ENCODE results near the gene HACE1.
A peak's percentile ranks its signal among the peaks of the same experiment; 100 is the strongest.

HACE1 gene

DNA sequence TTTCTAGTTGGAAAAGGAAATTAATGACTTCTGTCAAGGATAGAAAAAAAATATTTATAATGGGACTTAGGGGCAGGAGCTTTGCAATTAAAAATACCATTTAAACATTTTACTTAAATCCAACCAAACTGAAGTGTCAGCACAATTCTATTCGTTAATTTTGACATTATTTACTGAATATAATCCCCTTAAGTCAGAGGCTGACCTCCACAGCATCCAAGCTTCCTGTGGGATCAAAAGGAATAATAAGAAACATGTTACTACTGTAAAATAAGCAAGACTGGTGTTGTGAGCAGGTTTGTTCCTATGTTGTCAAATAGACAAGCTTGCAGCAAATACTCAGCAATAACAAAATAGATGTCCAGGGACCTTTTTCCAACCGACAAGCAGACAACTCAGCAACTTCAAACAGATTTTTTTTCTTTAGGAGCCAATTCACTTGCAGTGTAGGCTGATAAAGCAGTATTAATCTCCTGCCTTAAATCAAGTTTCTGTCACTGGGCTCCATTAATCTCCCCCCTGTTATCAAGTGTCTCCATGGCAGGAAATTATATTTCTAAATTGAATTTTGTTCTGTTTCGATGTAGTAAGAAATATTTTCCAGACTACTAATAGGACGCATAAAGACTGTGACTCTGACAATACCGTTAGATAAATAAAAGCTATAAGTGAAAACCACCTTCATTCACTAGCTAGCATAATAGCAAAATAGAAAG is 157.4 kb downstream of the HACE1 start:
- H3K4me3 ChIP-seq (ENCODE audit: low read length, poor library complexity, severe bottlenecking) = no peak overlapping the region
- H3K4me2 ChIP-seq (ENCODE audit: low read depth, low read length, poor library complexity, severe bottlenecking) = peak overlapping the region; percentile 4
- no peaks in the 10 kb centered on the region for H3K79me2 ChIP-seq (ENCODE audit: insufficient read depth, low read length)
- no peaks in the 10 kb centered on the region for H4K20me1 ChIP-seq (ENCODE audit: insufficient read depth, low read length, poor library complexity, severe bottlenecking)
- H3K36me3 ChIP-seq (ENCODE audit: insufficient read depth, low read length) = no peaks in the 10 kb centered on the region
- no peaks in the 10 kb centered on the region for H3K9me2 ChIP-seq (replicated peaks; ENCODE audit: low read depth, low read length)
- no peak overlapping the region for H2AFZ ChIP-seq (ENCODE audit: low read length)
- no peaks in the 10 kb centered on the region for H3K27me3 ChIP-seq (ENCODE audit: insufficient read depth, low read length, poor library complexity, severe bottlenecking)
- no peak overlapping the region for H3K9ac ChIP-seq (ENCODE audit: low read depth, low read length, poor library complexity, severe bottlenecking)
- H3K4me1 ChIP-seq (ENCODE audit: insufficient read depth, low read length, poor library complexity, severe bottlenecking) = peaks cover 65% of the 10 kb centered on the region
- H3F3A ChIP-seq (ENCODE audit: low read depth) = peaks cover 11% of the 10 kb centered on the region; the same call in 1 of the 2 replicates
- no peaks in the 10 kb centered on the region for H3K9me3 ChIP-seq (ENCODE audit: insufficient read depth, low read depth, low read length)
- TF ChIP-seq EZH2phosphoT487 (IDR thresholded peaks at IDR 0.05; ENCODE audit: borderline replicate concordance) (no peak), CTCF (conservative IDR thresholded peaks at IDR 0.05; ENCODE audit: low read length) (no peak)

GRCh38 chr6:104700371-104701185 is 159.1 kb downstream of the HACE1 start:
- no peak for TF ChIP-seq CTCF (conservative IDR thresholded peaks at IDR 0.05; ENCODE audit: low read length)
- no peak for TF ChIP-seq EZH2phosphoT487 (IDR thresholded peaks at IDR 0.05; ENCODE audit: borderline replicate concordance)
- Histone ChIP-seq H3K4me2 (ENCODE audit: low read depth, low read length, poor library complexity, severe bottlenecking) (no peak overlapping the region), H3K4me1 (ENCODE audit: insufficient read depth, low read length, poor library complexity, severe bottlenecking) (peaks cover 51% of the 10 kb centered on the region)

GRCh38 chr6:104699593-104700329 is 160.0 kb downstream of the HACE1 start:
- H3K79me2 ChIP-seq (ENCODE audit: insufficient read depth, low read length) = no peaks in the 10 kb centered on the region
- no peak overlapping the region for H3K9ac ChIP-seq (ENCODE audit: low read depth, low read length, poor library complexity, severe bottlenecking)
- H3K4me3 ChIP-seq (ENCODE audit: low read length, poor library complexity, severe bottlenecking) = no peak overlapping the region
- peaks cover 5% of the 10 kb centered on the region; the same call in 1 of the 2 replicates for H3F3A ChIP-seq (ENCODE audit: low read depth)
- H2AFZ ChIP-seq (ENCODE audit: low read length) = no peak overlapping the region
- no peak overlapping the region for H3K4me2 ChIP-seq (ENCODE audit: low read depth, low read length, poor library complexity, severe bottlenecking)
- H3K4me1 ChIP-seq (ENCODE audit: insufficient read depth, low read length, poor library complexity, severe bottlenecking) = peaks cover 45% of the 10 kb centered on the region
- no peaks in the 10 kb centered on the region for H3K9me2 ChIP-seq (replicated peaks; ENCODE audit: low read depth, low read length)
- no peaks in the 10 kb centered on the region for H3K36me3 ChIP-seq (ENCODE audit: insufficient read depth, low read length)
- no peaks in the 10 kb centered on the region for H4K20me1 ChIP-seq (ENCODE audit: insufficient read depth, low read length, poor library complexity, severe bottlenecking)
- no peaks in the 10 kb centered on the region for H3K9me3 ChIP-seq (ENCODE audit: insufficient read depth, low read depth, low read length)
- no peaks in the 10 kb centered on the region for H3K27me3 ChIP-seq (ENCODE audit: insufficient read depth, low read length, poor library complexity, severe bottlenecking)
- no peak for TF ChIP-seq CTCF (conservative IDR thresholded peaks at IDR 0.05; ENCODE audit: low read length)
- TF ChIP-seq EZH2phosphoT487 (IDR thresholded peaks at IDR 0.05; ENCODE audit: borderline replicate concordance) = no peak

More at GRCh38 chr6:104700371-104701185, 159.1 kb downstream of the HACE1 start:
- peak overlapping the region; percentile 15 for H3K9ac ChIP-seq (ENCODE audit: low read depth, low read length, poor library complexity, severe bottlenecking)
- H3K4me3 ChIP-seq (ENCODE audit: low read length, poor library complexity, severe bottlenecking) = no peak overlapping the region
- H3K27me3 ChIP-seq (ENCODE audit: insufficient read depth, low read length, poor library complexity, severe bottlenecking) = no peaks in the 10 kb centered on the region
- no peaks in the 10 kb centered on the region for H3K9me2 ChIP-seq (replicated peaks; ENCODE audit: low read depth, low read length)
- H2AFZ ChIP-seq (ENCODE audit: low read length) = peak overlapping the region; percentile 44; the same call in 1 of the 2 replicates
- no peaks in the 10 kb centered on the region for H4K20me1 ChIP-seq (ENCODE audit: insufficient read depth, low read length, poor library complexity, severe bottlenecking)
- no peaks in the 10 kb centered on the region for H3K36me3 ChIP-seq (ENCODE audit: insufficient read depth, low read length)
- H3F3A ChIP-seq (ENCODE audit: low read depth) = peaks cover 10% of the 10 kb centered on the region; the same call in 1 of the 2 replicates
- H3K79me2 ChIP-seq (ENCODE audit: insufficient read depth, low read length) = no peaks in the 10 kb centered on the region
- no peaks in the 10 kb centered on the region for H3K9me3 ChIP-seq (ENCODE audit: insufficient read depth, low read depth, low read length)

Data from Loucy (cell line).